Activated B cell treated with CpG ODN at 0.5 μM for 24 hours (primary cell): ENCODE data around the gene ARMCX2. TPM values are rescaled to one million over a fixed set of nuclear protein-coding genes. Genes with fewer than 3 reads are reported as not detected.

Experiments
- ATAC-seq: fragments of 200-7000 bp; cut with Tn5 transposase; one replicate; pipeline ENCODE4 v1.10.0; 2021; ENCODE audit warnings: low read depth, mild to moderate bottlenecking, moderate library complexity
- CTCF ChIA-PET: fragments of 350-600 bp; sonication (Branson Sonifier 250); formaldehyde crosslinking; loops from one replicate; lab custom pipeline; 2021; ENCODE audit warnings: antibody characterized with exemption; lab: Charles Lee
- POLR2A ChIA-PET: fragments of 350-600 bp; sonication (Branson Sonifier 250); formaldehyde crosslinking; loops from one replicate; lab custom pipeline; 2021; ENCODE audit warnings: antibody characterized with exemption; lab: Charles Lee
- DNase-seq: peaks from one replicate; pipeline ENCODE4 v3.0.0; 2022
- H3K27ac Mint-ChIP-seq: one replicate; pipeline ENCODE4 v1.8.0; 2020; ENCODE audit warnings: mixed read lengths
- H3K27me3 Mint-ChIP-seq: one replicate; pipeline ENCODE4 v1.8.0; 2021; ENCODE audit warnings: mixed read lengths
- H3K36me3 Mint-ChIP-seq: one replicate; pipeline ENCODE4 v1.8.0; 2021; ENCODE audit warnings: low read depth, mixed read lengths
- H3K4me1 Mint-ChIP-seq: one replicate; pipeline ENCODE4 v1.8.0; 2021; ENCODE audit warnings: mixed read lengths
- H3K4me3 Mint-ChIP-seq: one replicate; pipeline ENCODE4 v1.8.0; 2020; ENCODE audit warnings: mild to moderate bottlenecking, mixed read lengths
- H3K9me3 Mint-ChIP-seq: one replicate; pipeline ENCODE4 v1.8.0; 2020; ENCODE audit warnings: mixed read lengths
- CTCF ChIP-seq: fragments of 200-600 bp; IDR thresholded peaks from one replicate; pipeline ENCODE4 v1.8.0; 2022; ENCODE audit warnings: antibody characterized with exemption, mild to moderate bottlenecking
- intact Hi-C: fragments of 100-400 bp; cut with micrococcal nuclease; formaldehyde crosslinking; loops from one replicate; pipeline ENCODE4 v1.15.1; 2024
- total RNA-seq: library from RNA; stranded (reverse); gene quantifications from 2 replicates; pipeline ENCODE4 v1.2.3, GENCODE V29; 2022

The ARMCX2 gene
- total RNA-seq, result 8.3 and 11.2 TPM in 2 replicates

- Mint-ChIP-seq H3K27me3 (peaks cover 2% of the 10 kb centered on the region), H3K36me3 (no peaks in the 10 kb centered on the region), H3K9me3 (no peaks in the 10 kb centered on the region), H3K4me1 (peaks cover 20% of the 10 kb centered on the region), H3K4me3 (peak within 1 kb of the TSS; percentile 84), H3K27ac (peak within 1 kb of the TSS; percentile 56)
- CTCF ChIA-PET, result no interaction called here
- POLR2A ChIA-PET, result interaction anchor here (0.6 to 1.3 kb wide), 3 partner anchors 22 to 272 kb away, joined by 3 to 6 read pairs (median 3); partner anchors contain the start of gene ZMAT1
- ATAC-seq (peak; percentile 43), DNase-seq (no peak)
- TF ChIP-seq CTCF, result no peak
- intact Hi-C loops, result no loop called here
Measured at GRCh38 chrX:101659601-101660063, at the start of gene ARMCX2. ARMCX2 (minus strand) TSS chrX:101659850; CDS start chrX:101657588, 2,262 bp downstream.

GRCh38 chrX:101709384-101709783 is 49.7 kb upstream of the ARMCX2 start:
- no peak overlapping the region for H3K4me3 Mint-ChIP-seq
- H3K36me3 Mint-ChIP-seq, result no peaks in the 10 kb centered on the region
- H3K27ac Mint-ChIP-seq, result no peak overlapping the region
- no peak for ATAC-seq
- H3K9me3 Mint-ChIP-seq, result no peaks in the 10 kb centered on the region
- H3K27me3 Mint-ChIP-seq, result no peaks in the 10 kb centered on the region
- no peak for DNase-seq
- intact Hi-C loops, result no loop called here
- ChIA-PET POLR2A (no interaction called here), CTCF (no interaction called here)
- no peak for TF ChIP-seq CTCF
- H3K4me1 Mint-ChIP-seq, result no peaks in the 10 kb centered on the region

- no peak overlapping the region for H3K27ac Mint-ChIP-seq
- DNase-seq (no peak), ATAC-seq (no peak)
- intact Hi-C loops, result no loop called here
- no peak overlapping the region for H3K4me3 Mint-ChIP-seq
- H3K9me3 Mint-ChIP-seq, result no peaks in the 10 kb centered on the region
- H3K36me3 Mint-ChIP-seq, result no peaks in the 10 kb centered on the region
- no peaks in the 10 kb centered on the region for H3K4me1 Mint-ChIP-seq
- H3K27me3 Mint-ChIP-seq, result no peaks in the 10 kb centered on the region
- ChIA-PET POLR2A (no interaction called here), CTCF (no interaction called here)
- no peak for TF ChIP-seq CTCF
Measured at GRCh38 chrX:101708163-101708562, 48.5 kb upstream of the ARMCX2 start.

GRCh38 chrX:101693476-101693875 is 33.8 kb upstream of the ARMCX2 start:
- Mint-ChIP-seq H3K9me3 (no peaks in the 10 kb centered on the region), H3K4me1 (peaks cover 5% of the 10 kb centered on the region), H3K4me3 (no peak overlapping the region), H3K36me3 (no peaks in the 10 kb centered on the region), H3K27ac (no peak overlapping the region), H3K27me3 (no peaks in the 10 kb centered on the region)
- no peak for DNase-seq
- TF ChIP-seq CTCF, result no peak
- no peak for ATAC-seq
- ChIA-PET CTCF (no interaction called here), POLR2A (no interaction called here)
- intact Hi-C loops, result no loop called here

- Mint-ChIP-seq H3K4me1 (peaks cover 5% of the 10 kb centered on the region), H3K27ac (no peak overlapping the region), H3K9me3 (no peaks in the 10 kb centered on the region), H3K4me3 (no peak overlapping the region), H3K27me3 (no peaks in the 10 kb centered on the region), H3K36me3 (no peaks in the 10 kb centered on the region)
- DNase-seq, result no peak
- no peak for TF ChIP-seq CTCF
- ChIA-PET CTCF (no interaction called here), POLR2A (no interaction called here)
- ATAC-seq, result no peak
- intact Hi-C loops, result no loop called here
Measured at GRCh38 chrX:101691835-101692234, 32.2 kb upstream of the ARMCX2 start.
